Measurements from ENCODE around the gene CRK. TPM values are rescaled to one million over a fixed set of nuclear protein-coding genes. Genes with fewer than 3 reads are reported as not detected.
A peak's percentile ranks its signal among the peaks of the same experiment; 100 is the strongest.

Gene CRK
- total and polyA plus RNA-seq, 12 donors = 22.2 to 47.5 (median 36.0) TPM

GRCh38 chr17:1438593-1439083 lies 17.4 kb downstream of the CRK start:
- Histone ChIP-seq H3K27ac (peak overlapping the region in 3 of 10 donors; percentile 9 to 27 (median 15)), H3K36me3 (peaks cover 0 to 67% (median 23%) of the 10 kb centered on the region in 9 donors), H3K4me3 (no peak overlapping the region), H3K9me3 (no peaks in the 10 kb centered on the region), H3K4me1 (peaks cover 0 to 40% (median 20%) of the 10 kb centered on the region in 9 donors), H3K27me3 (no peaks in the 10 kb centered on the region)
- intact Hi-C loops (cut with DNase I) = loop anchor here in 2 of 10 donors (5.0 to 10.0 kb wide), 2 partner anchors 36 to 64 kb away; partner anchors contain the start of gene YWHAE (in 1 of the 2)
- TF ChIP-seq CTCF (IDR thresholded peaks at IDR 0.05) = no peak
- ATAC-seq (no peak), DNase-seq (no peak)
- 65 to 75% methylated on average over 11 of the region's 11 CpGs for WGBS, 2 donors

- TF ChIP-seq CTCF (IDR thresholded peaks at IDR 0.05) = no peak
- 85 to 89% methylated on average over 3 of the region's 3 CpGs for WGBS, 2 donors
- Histone ChIP-seq H3K27me3 (no peaks in the 10 kb centered on the region), H3K4me3 (no peak overlapping the region), H3K9me3 (no peaks in the 10 kb centered on the region), H3K36me3 (peaks cover 0 to 81% (median 23%) of the 10 kb centered on the region in 9 donors), H3K4me1 (peaks cover 0 to 59% (median 39%) of the 10 kb centered on the region in 9 donors), H3K27ac (no peak overlapping the region)
- DNase-seq (no peak), ATAC-seq (no peak)
- intact Hi-C loops (cut with DNase I) = loop anchor here in 2 of 10 donors (5.0 to 10.0 kb wide), 2 partner anchors 33 to 61 kb away; partner anchors contain the start of gene YWHAE (in 1 of the 2)
These were observed 20.7 kb downstream of the CRK start for GRCh38 chr17:1435326-1435725.

GRCh38 chr17:1434150-1434549 lies 21.9 kb downstream of the CRK start:
- intact Hi-C loops (cut with DNase I) = loop anchor here in 1 of 10 donors (10.0 kb wide), 1 partner anchor 59 kb away; no protein-coding TSS in a partner anchor
- Histone ChIP-seq H3K4me1 (peaks cover 0 to 59% (median 38%) of the 10 kb centered on the region in 9 donors), H3K27me3 (no peaks in the 10 kb centered on the region), H3K36me3 (peaks cover 0 to 89% (median 23%) of the 10 kb centered on the region in 9 donors), H3K27ac (peak overlapping the region in 2 of 10 donors; percentile 7 to 16), H3K9me3 (no peaks in the 10 kb centered on the region), H3K4me3 (no peak overlapping the region)
- ATAC-seq = peak in 5 of 8 donors; percentile 31 to 77 (median 64)
- no peak for TF ChIP-seq CTCF (IDR thresholded peaks at IDR 0.05)
- DNase-seq = no peak
- WGBS, 2 donors = 64 to 75% methylated on average over 3 of the region's 3 CpGs

- DNase-seq (no peak), ATAC-seq (peak in 1 of 8 donors; percentile 28)
- intact Hi-C loops (cut with DNase I) = loop anchor here in 1 of 10 donors (10.0 kb wide), 1 partner anchor 57 kb away; no protein-coding TSS in a partner anchor
- peak overlapping the region in 1 of 10 donors; percentile 22 for H3K27ac ChIP-seq
- peaks cover 0 to 48% (median 30%) of the 10 kb centered on the region in 9 donors for H3K4me1 ChIP-seq
- H3K9me3 ChIP-seq = no peaks in the 10 kb centered on the region
- WGBS, 2 donors = 86 to 89% methylated on average over 2 of the region's 2 CpGs
- H3K36me3 ChIP-seq = peaks cover 0 to 96% (median 18%) of the 10 kb centered on the region in 9 donors
- no peaks in the 10 kb centered on the region for H3K27me3 ChIP-seq
- no peak for TF ChIP-seq CTCF (IDR thresholded peaks at IDR 0.05)
- H3K4me3 ChIP-seq = no peak overlapping the region
These were observed 24.4 kb downstream of the CRK start for GRCh38 chr17:1431631-1432104.
